Activated naive CD4-positive, alpha-beta T cell treated with anti-CD3 and anti-CD28 coated beads, Interleukin-2, amount 10 ng/mL, durations not matched to agents 5 hours and 36 hours (primary cell): ENCODE data around the gene TNFAIP6. TPM values are rescaled to one million over a fixed set of nuclear protein-coding genes. Genes with fewer than 3 reads are reported as not detected.

ENCODE experiments used
- microRNA-seq: library from miRNA; unstranded; fragments of <30 nt; microRNA quantifications from one replicate; pipeline ENCODE4 v1.2.0, GENCODE V29; 2022; ENCODE audit warnings: borderline microRNAs expressed, borderline replicate concordance
- total RNA-seq, 2 experiments: library from RNA; stranded (reverse); gene quantifications; one replicate each; pipeline ENCODE4 v1.2.3, GENCODE V29; 2021

The TNFAIP6 gene
- not detected for total RNA-seq

GRCh38 chr2:151357359-151357758, at the start of gene TNFAIP6:
TNFAIP6 (plus strand) TSS chr2:151357592; CDS start chr2:151357667, 75 bp downstream.

GRCh38 chr2:151409601-151410484, 52.5 kb downstream of the TNFAIP6 start, which contains the start of gene RIF1:
RIF1 (plus strand) TSS chr2:151409902; CDS start chr2:151410424, 522 bp downstream.

Small RNA genes lying within 50 kb of the gene (microRNA-seq; reads per million reads assigned to microRNA genes)
- gene MIR4773-1 = not detected
- not detected for gene MIR4773-2

Other genes starting within 250 kb of the TNFAIP6 start
- 1 to 10 TPM; 5.5 to 6.5 TPM for gene RBM43, start 95.7 kb upstream of the TNFAIP6 start, total RNA-seq
- 10 to 100 TPM; 54.7 to 57.3 TPM for gene NMI, start 67.9 kb upstream of the TNFAIP6 start, total RNA-seq
- gene RIF1, start 52.3 kb downstream of the TNFAIP6 start, total RNA-seq = 10 to 100 TPM; 45.5 to 47.4 TPM